ENCODE data around the gene SRRD. TPM values are rescaled to one million over a fixed set of nuclear protein-coding genes. Genes with fewer than 3 reads are reported as not detected.
A peak's percentile ranks its signal among the peaks of the same experiment; 100 is the strongest.

Gene SRRD
- total RNA-seq, 1 experiment from 2014 or later: 9.5 TPM

DNA sequence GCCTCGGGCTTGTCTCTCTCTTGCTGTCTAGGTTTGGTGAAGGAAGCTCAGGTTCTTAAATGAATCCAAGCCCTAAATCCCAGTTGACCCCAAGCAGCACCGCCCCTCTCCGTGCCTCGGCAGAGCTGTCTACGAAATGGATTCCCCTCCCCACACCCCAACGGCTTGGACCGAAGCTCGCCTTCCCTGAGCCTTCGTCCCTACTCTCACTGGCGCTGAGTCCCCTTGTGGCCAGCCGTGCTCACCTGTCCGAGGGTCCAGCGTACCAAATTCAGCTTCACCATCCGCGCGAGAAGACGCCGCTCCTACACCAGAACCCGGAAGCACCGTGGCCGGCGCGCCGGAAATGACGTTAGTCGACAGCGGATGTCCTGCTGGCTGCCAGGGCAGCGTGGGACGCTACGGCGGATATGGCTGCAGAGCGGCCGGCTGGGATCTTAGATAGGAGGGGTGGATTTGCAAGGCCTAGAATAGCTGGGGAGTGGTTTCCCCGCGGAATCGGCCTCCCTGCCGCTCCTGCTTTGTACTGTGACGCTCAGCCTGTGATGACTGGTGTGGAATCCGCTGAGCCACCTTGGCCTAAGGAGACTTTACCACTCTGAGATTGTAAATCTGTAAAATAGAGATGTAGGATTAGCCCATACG, 28.6 kb downstream of the SRRD start, which contains the start of gene TFIP11:
TSS of gene TFIP11 (minus strand) at position 325 of the 645 bp plus-strand sequence. CDS start 2,201 bp downstream, outside the sequence.
- 0 out of 2 replicates have a peak, but pooled peaks cover 8% of the 10 kb centered on the region for H3K36me3 ChIP-seq (ENCODE audit: low read depth)
- H3K27ac ChIP-seq: peak within 1 kb of the TSS; percentile 44
- POLR2A ChIA-PET (ENCODE audit: unreplicated experiment): interaction anchor here (0.7 kb wide), 1 partner anchor 38 kb away, joined by 4 read pairs; no protein-coding TSS in a partner anchor
- peak within 1 kb of the TSS; percentile 95 for H3K4me3 ChIP-seq
- no peaks in the 10 kb centered on the region for H3K27me3 ChIP-seq (ENCODE audit: insufficient read depth, low read depth)
- CTCF ChIA-PET: no interaction called here
- peak within 1 kb of the TSS; percentile 96 for H2AFZ ChIP-seq
- H3F3A ChIP-seq (ENCODE audit: insufficient read depth, low read depth): no peaks in the 10 kb centered on the region
- peak; percentile 82 to 90 for DNase-seq
- no peaks in the 10 kb centered on the region for H3K9me3 ChIP-seq (ENCODE audit: insufficient read depth, low read depth)
- no peaks in the 10 kb centered on the region for H4K20me1 ChIP-seq (ENCODE audit: insufficient read depth)
- TF ChIP-seq, protein P1, sequence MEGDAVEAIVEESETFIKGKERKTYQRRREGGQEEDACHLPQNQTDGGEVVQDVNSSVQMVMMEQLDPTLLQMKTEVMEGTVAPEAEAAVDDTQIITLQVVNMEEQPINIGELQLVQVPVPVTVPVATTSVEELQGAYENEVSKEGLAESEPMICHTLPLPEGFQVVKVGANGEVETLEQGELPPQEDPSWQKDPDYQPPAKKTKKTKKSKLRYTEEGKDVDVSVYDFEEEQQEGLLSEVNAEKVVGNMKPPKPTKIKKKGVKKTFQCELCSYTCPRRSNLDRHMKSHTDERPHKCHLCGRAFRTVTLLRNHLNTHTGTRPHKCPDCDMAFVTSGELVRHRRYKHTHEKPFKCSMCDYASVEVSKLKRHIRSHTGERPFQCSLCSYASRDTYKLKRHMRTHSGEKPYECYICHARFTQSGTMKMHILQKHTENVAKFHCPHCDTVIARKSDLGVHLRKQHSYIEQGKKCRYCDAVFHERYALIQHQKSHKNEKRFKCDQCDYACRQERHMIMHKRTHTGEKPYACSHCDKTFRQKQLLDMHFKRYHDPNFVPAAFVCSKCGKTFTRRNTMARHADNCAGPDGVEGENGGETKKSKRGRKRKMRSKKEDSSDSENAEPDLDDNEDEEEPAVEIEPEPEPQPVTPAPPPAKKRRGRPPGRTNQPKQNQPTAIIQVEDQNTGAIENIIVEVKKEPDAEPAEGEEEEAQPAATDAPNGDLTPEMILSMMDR (conservative IDR thresholded peaks at IDR 0.05): no peak
- no peak for TF ChIP-seq EZH2 (IDR thresholded peaks at IDR 0.05; ENCODE audit: low read depth)
- peaks cover 33% of the 10 kb centered on the region for H3K79me2 ChIP-seq (ENCODE audit: low read depth)
- H3K9me2 ChIP-seq (ENCODE audit: insufficient read depth): no peaks in the 10 kb centered on the region
- peaks cover 15% of the 10 kb centered on the region for H3K4me1 ChIP-seq (replicated peaks; ENCODE audit: insufficient read depth)
- H3K4me2 ChIP-seq: peak within 1 kb of the TSS; percentile 100
- intact Hi-C loops (cut with micrococcal nuclease; ENCODE audit: unreplicated experiment): loop anchor here (1.0 kb wide), 1 partner anchor 78 kb away; the partner anchor contains the start of gene TPST2
- no TSS peak for BruUV-seq (replicated peaks)

DNA sequence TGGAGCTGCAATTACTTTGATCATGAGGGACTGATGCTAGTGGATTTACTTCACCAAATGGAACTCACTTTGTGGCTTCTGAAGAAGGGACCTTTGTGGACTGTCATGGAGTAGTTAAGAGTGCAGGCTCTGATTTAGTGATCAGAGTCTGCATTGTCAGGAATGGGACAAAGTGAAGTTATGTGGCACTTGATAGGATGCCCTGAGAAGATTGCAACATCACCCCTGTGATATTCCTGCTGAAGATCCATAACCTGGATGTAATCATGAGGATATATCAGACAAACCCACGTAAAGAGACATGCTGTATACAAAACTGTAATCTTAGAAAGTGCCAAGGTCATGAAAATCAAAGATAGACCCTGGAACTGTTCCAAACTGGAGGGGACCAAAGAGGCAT, 30.2 kb downstream of the SRRD start:
- H3K27me3 ChIP-seq (ENCODE audit: insufficient read depth, low read depth): no peaks in the 10 kb centered on the region
- peaks cover 33% of the 10 kb centered on the region for H3K79me2 ChIP-seq (ENCODE audit: low read depth)
- CTCF ChIA-PET: no interaction called here
- 0 out of 2 replicates have a peak, but pooled peaks cover 8% of the 10 kb centered on the region for H3K36me3 ChIP-seq (ENCODE audit: low read depth)
- POLR2A ChIA-PET (ENCODE audit: unreplicated experiment): interaction anchor here (0.7 kb wide), 1 partner anchor 1267 kb away, joined by 8 read pairs; no protein-coding TSS in a partner anchor
- H3K27ac ChIP-seq: no peak overlapping the region
- peak overlapping the region; percentile 95; the same call in 1 of the 2 replicates for H3K4me3 ChIP-seq
- TF ChIP-seq EZH2 (IDR thresholded peaks at IDR 0.05; ENCODE audit: low read depth): no peak
- TF ChIP-seq, protein P1 (conservative IDR thresholded peaks at IDR 0.05): no peak
- H4K20me1 ChIP-seq (ENCODE audit: insufficient read depth): no peaks in the 10 kb centered on the region
- H3F3A ChIP-seq (ENCODE audit: insufficient read depth, low read depth): no peaks in the 10 kb centered on the region
- intact Hi-C loops (cut with micrococcal nuclease; ENCODE audit: unreplicated experiment): no loop called here
- peaks cover 22% of the 10 kb centered on the region for H3K4me1 ChIP-seq (replicated peaks; ENCODE audit: insufficient read depth)
- no peaks in the 10 kb centered on the region for H3K9me3 ChIP-seq (ENCODE audit: insufficient read depth, low read depth)
- H2AFZ ChIP-seq: no peak overlapping the region
- no TSS peak for BruUV-seq (replicated peaks)
- DNase-seq: no peak
- peak overlapping the region; percentile 100 for H3K4me2 ChIP-seq
- H3K9me2 ChIP-seq (ENCODE audit: insufficient read depth): no peaks in the 10 kb centered on the region

DNA sequence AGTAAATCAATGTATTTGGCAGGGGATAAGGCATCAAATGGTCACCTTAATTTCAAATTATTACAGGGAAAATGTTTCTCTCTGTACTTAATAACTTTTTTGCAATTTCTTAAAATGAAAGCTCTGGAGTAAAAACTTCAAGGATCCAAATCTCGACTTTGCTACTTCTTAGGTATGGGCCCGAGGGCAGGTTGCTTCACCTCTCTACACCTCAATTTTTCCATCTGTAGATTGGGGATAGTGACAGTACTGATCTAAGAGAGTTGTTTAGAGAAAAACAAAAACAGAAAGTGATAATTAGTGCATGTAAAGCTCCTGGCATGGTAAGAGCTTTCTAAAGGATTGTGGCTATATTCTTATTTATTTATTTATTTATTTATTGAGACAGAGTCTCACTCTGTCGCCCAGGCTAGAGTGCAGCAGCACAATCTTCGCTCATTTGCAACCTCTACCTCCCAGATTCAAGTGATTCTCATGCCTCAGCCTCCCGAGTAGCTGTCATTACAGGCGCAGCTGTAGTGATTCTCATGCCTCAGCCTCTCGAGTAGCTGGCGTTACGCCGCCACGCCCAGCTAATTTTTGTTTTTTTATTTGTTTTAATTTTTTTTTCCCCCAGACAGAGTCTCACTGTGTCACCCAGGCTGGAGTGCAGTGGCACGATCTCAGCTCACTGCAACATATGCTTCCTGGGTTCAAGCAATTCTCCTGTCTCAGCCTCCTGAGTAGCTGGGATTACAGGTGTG, 30.9 kb downstream of the SRRD start:
- intact Hi-C loops (cut with micrococcal nuclease; ENCODE audit: unreplicated experiment): no loop called here
- no peaks in the 10 kb centered on the region for H3K9me2 ChIP-seq (ENCODE audit: insufficient read depth)
- H3K27ac ChIP-seq: no peak overlapping the region
- H3K27me3 ChIP-seq (ENCODE audit: insufficient read depth, low read depth): no peaks in the 10 kb centered on the region
- TF ChIP-seq, protein P1 (conservative IDR thresholded peaks at IDR 0.05): no peak
- TF ChIP-seq EZH2 (IDR thresholded peaks at IDR 0.05; ENCODE audit: low read depth): no peak
- ChIA-PET POLR2A (ENCODE audit: unreplicated experiment) (interaction anchor here (0.7 kb wide), 1 partner anchor 1782 kb away, joined by 5 read pairs; no protein-coding TSS in a partner anchor), CTCF (no interaction called here)
- H3K4me2 ChIP-seq: peak overlapping the region; percentile 100; the same call in 1 of the 2 replicates
- no peak for DNase-seq
- 0 out of 2 replicates have a peak, but pooled peaks cover 8% of the 10 kb centered on the region for H3K36me3 ChIP-seq (ENCODE audit: low read depth)
- no peaks in the 10 kb centered on the region for H3K9me3 ChIP-seq (ENCODE audit: insufficient read depth, low read depth)
- peaks cover 22% of the 10 kb centered on the region for H3K4me1 ChIP-seq (replicated peaks; ENCODE audit: insufficient read depth)
- BruUV-seq (replicated peaks): no TSS peak
- no peak overlapping the region for H2AFZ ChIP-seq
- no peak overlapping the region for H3K4me3 ChIP-seq
- H3K79me2 ChIP-seq (ENCODE audit: low read depth): peaks cover 33% of the 10 kb centered on the region
- H3F3A ChIP-seq (ENCODE audit: insufficient read depth, low read depth): no peaks in the 10 kb centered on the region
- no peaks in the 10 kb centered on the region for H4K20me1 ChIP-seq (ENCODE audit: insufficient read depth)
